ENCODE results near the gene ATCAY. TPM values are rescaled to one million over a fixed set of nuclear protein-coding genes. Genes with fewer than 3 reads are reported as not detected.
"Not testable (repeated sequence)": the region's sequence is repeated elsewhere in the genome, so short reads cannot be mapped to it uniquely, and the experiment has no call there.

The ATCAY gene
- total RNA-seq, 1 experiment from 2014 or later, result 0.44 TPM

DNA sequence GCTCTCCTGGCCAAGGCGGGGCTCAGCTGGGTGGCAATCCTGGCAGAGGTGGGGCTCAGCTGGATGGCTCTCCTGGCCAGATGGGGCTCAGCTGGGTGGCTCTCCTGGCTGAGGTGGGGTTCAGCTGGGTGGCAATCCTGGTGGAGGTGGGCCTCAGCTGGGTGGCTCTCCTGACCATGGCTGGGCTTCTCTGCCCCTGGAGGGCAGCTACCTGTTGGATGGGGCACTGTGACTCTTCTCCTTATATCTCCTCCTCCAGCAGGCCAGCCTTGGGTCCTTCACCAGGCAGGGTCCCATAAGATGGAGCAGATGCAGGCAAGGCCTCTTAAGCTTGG is 28.3 kb upstream of the ATCAY start:
- no peak for DNase-seq (ENCODE audit: low spot score)
- in situ Hi-C loops (cut with HindIII; ENCODE audit: low sequenced_read_pairs), result loop anchor here (25.0 kb wide), 1 partner anchor 360 kb away; no protein-coding TSS in a partner anchor

DNA sequence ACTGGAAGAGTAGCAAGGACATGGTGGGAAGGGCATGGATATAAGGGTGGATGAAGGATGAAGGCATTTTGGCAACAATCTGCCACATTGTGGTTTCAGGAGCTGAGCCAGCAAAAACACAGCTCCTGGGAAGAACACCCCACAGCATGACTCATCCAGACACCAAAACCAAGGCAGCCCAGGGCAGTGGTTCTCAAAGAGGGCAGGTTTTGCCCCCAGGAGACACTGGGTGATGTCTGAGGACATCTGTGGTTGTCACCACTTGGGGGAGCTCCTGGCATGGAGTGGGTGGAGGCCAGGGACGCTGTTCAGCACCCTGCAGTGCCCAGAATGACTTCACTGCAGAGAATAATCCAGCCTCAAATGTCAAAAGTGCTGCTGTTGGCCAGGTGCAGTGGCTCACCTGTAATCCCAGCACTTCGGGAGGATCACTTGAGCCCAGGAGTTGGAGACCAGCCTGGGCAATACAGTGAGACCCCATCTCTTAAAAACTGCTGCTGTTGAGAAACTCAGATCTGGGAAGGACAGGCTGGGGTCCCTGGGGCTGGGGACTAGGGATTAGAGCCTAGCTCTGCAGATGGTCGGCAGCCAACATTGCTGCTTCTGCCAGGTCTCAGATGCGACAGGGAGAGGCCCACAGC is 27.8 kb upstream of the ATCAY start:
- DNase-seq (ENCODE audit: low spot score), result no peak
- in situ Hi-C loops (cut with HindIII; ENCODE audit: low sequenced_read_pairs), result loop anchor here (25.0 kb wide), 1 partner anchor 360 kb away; no protein-coding TSS in a partner anchor

DNA sequence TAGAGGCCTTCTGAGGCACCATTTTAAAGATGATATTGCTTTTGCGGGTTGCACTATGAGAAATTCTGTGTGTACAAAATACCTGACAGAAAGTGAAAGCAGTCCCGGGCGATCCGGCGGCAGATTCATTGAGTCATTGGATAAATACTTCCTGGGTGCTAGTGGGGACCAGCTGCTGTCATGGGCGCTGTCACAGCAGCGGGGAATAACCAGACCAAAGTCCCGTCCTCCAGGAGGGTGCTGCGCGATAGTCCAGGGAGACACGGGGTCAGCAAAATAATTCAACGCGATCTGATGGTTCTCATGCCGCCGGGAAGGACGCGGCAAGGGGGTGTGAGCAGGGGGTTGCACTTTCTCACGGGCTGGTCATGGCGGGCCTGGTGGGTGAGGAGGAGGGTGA is 25.2 kb upstream of the ATCAY start:
- in situ Hi-C loops (cut with HindIII; ENCODE audit: low sequenced_read_pairs), result loop anchor here (25.0 kb wide), 1 partner anchor 357 kb away; no protein-coding TSS in a partner anchor

DNA sequence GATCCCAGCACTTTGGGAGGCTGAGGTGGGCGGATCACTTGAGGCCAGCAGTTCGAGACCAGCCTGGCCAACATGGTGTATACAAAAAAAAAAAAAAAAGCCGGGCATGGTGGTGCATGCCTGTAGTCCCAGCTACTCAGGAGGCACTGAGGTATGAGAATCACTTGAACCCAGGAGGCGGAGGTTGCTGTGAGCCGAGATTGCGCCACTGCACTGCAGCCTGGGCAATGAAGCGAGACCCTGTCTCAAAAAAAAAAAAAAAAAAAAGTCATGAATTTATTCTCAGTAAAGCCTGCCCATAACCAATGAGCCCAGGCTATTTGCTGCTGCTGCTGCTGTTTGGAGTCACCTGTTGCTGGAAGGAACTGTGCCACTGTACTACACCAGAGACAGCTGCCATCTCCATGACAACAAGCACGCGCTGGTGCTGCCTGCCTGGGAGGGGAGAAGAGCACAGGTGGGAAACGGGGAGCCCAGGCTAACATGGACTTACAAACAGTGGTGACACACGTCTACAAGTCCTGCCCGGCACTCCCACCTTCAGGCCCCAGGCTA is 23.0 kb upstream of the ATCAY start:
- DNase-seq (ENCODE audit: low spot score), result no peak
- in situ Hi-C loops (cut with HindIII; ENCODE audit: low sequenced_read_pairs), result loop anchor here (25.0 kb wide), 1 partner anchor 355 kb away; no protein-coding TSS in a partner anchor

More for the DNA sequence above, 25.2 kb upstream of the ATCAY start:
- DNase-seq (ENCODE audit: low spot score), result no peak

DNA sequence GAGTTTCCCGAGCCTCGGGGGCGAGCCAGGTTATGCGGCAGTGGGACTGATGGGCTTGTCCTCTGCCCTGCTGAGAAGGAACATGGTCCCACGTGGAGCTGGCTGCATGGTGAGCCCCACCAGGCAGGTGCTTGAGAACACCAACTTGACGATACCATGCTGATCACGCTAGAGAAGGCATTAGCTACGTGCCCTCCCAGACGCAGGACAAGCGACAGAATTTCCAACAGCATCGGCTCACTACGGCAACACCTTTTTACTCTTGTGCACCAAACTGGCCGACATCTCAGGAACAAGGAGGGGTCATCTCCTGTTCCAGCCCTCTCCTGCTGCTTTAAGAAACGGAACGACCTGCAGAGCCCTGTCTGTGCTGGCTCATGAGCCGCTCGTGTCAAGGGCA is 20.0 kb upstream of the ATCAY start:
- no peak for DNase-seq (ENCODE audit: low spot score)
- in situ Hi-C loops (cut with HindIII; ENCODE audit: low sequenced_read_pairs), result loop anchor here (25.0 kb wide), 1 partner anchor 352 kb away; no protein-coding TSS in a partner anchor

DNA sequence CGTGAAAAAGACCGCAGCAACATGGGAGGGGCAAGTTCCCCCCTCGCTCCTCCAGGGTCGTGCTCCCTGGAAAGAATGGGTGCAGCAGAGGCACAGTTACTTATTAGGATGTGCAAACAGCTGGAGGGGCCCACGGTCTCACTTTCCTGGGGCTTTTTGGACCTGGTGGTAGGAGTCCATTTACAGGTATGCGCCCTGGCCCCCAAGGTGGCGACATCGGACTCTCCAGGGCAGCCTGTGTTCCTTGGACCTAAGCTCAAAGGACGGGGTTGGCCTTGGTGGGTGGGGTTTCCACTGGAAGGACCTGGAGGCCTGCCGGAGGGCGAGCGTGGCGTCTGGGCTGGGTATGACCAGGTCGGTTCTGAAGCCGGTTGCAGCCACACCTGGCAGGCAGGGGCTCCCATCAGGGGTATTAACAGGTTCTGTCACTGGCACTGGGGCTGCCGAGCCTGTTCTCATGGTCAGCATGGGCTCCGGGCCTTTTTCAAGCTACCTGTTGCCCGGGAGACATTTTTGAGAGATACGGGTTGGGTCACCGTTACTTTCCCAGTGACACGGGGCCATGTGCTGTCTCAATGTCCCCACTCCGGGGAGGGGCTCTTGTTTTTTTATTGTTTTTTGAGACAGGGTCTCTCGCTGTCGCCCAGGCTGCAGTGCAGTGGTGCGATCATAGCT is 17.5 kb upstream of the ATCAY start:
- in situ Hi-C loops (cut with HindIII; ENCODE audit: low sequenced_read_pairs), result loop anchor here (25.0 kb wide), 1 partner anchor 349 kb away; no protein-coding TSS in a partner anchor
- DNase-seq (ENCODE audit: low spot score), result no peak

DNA sequence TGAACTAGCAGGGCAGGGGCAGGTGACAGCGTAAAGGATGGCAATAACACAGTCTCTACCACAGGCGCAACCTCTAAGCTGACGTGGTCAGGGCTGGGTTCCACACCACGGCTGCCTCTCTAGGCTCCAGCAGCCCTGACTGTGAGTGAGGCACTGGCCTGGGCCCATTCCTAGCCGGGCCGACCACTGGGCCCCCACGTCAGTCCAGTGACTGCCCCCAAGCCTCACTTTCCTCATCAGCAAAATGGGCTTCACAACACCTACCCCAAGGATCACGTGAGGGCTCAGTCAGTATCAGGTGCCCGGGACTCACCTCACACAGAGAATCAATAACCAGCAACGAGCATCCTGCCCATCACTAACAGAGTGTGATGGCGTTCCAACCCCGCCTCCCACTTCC is 16.8 kb upstream of the ATCAY start:
- no peak for DNase-seq (ENCODE audit: low spot score)
- in situ Hi-C loops (cut with HindIII; ENCODE audit: low sequenced_read_pairs), result loop anchor here (25.0 kb wide), 1 partner anchor 349 kb away; no protein-coding TSS in a partner anchor

DNA sequence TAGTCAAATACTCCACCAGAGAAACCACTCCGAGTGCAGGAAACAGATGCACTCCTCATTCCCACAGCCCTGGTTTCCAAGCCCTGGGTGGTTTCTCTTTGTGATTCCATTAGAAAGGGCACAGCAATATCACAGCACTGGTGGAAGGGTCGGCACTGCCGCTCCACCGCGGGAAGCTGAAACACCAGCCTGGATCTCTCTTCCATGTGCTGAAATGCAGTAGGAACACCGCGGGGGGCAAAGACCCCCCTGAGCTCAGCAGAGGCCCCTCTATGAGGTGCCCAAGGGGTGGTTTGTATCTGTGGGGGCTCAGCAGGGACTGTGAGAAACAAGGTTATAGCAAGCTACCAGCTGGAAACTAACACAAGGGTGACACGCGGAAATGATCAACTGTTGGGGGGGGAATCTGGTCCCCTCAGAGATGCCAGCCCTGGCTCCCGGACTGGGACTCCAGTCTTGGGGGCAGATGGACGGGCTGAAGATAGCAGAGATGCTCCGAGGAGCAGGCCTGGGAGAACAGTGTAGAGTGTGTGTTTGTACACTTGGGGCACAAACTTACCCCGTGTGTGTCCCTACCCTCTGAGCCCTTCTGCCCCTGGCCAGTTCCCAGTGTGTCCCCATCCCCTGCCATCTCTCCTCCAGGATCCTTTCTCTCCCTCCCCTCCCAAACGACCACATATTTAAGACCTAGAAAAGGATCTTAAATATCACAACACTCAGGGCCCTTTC is 13.4 kb upstream of the ATCAY start:
- in situ Hi-C loops (cut with HindIII; ENCODE audit: low sequenced_read_pairs), result loop anchor here (25.0 kb wide), 1 partner anchor 345 kb away; no protein-coding TSS in a partner anchor
- DNase-seq (ENCODE audit: low spot score), result peak; percentile 26

DNA sequence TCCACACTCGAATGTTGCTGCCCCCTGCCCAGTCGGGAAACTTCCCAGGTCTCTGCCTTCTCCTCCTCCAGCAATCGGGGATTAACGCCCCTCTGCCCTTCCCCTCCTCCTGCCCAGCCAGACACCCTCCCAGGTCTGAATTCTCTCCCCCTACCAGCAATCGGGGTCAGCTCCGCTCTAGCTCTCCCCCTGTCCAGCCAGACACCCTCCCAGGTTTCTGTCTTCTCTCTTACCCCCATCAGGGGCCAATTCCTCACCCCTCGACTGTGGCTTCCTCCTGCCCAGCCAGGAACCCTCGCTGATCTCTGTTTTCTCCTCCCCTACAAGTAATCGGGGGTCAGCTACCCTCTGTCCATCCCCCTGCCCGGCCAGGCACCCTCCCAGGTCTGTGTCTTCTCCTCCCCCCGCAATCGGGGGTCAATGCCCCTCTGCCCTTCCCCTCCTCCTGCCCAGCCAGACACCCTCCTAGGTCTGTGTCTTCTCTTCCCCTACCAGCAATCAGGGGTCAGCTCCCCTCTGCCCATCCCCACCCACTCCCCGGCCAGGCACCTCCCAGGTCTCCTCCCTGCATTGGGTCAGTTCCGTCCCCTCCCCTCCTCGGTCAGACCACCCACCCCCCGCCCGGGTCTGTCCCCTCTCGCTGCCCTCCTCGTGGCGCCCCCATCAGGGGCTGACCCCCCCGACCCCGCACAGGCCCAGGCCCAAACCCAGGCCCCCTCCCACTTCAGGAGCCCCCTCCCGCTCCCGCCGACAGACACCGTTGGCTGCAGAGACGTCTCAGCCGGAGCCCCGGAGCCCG is 12.3 kb upstream of the ATCAY start:
- in situ Hi-C loops (cut with HindIII; ENCODE audit: low sequenced_read_pairs), result loop anchor here (25.0 kb wide), 1 partner anchor 344 kb away; no protein-coding TSS in a partner anchor
- DNase-seq (ENCODE audit: low spot score), result no peak

DNA sequence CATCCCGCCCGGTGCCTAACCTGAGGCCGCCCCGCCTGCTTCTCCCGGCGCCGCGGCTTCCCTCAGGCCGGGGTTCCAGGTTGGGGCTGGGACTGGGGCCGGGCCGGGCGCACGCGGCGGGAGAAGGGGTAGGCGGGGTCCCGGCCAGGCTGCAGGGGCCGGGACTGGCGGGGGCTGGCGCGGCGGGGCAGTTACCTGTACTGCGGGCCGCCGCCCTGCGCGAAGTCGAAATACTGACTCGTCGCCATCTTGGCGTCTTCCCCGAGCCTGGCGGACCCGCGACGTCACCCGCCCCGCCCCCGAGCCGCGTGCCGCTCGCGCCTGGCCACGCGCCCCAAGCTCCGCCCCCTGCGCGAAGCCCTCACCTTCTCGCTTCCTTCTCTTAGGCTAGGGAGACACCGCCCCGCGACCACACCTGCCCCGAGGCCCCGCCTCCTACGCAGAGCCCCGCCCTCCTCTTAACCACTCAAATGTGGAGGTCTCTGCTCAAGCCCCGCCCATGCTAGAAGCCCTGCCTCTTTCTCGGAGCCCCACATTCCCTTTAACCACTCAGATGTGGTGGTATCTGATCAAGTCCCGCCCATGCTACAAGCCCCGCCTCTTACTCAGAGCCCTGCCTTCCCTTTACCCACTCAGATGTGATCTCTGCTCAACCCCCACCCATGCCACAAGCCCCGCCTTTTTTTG is 11.6 kb upstream of the ATCAY start, which contains the start of gene ZFR2:
Gene ZFR2 (minus strand): TSS at position 269 of the 687 bp plus-strand sequence. CDS start 21 bp downstream, at position 248.
- DNase-seq (ENCODE audit: low spot score), result peak; percentile 27
- in situ Hi-C loops (cut with HindIII; ENCODE audit: low sequenced_read_pairs), result loop anchor here (25.0 kb wide), 1 partner anchor 343 kb away; no protein-coding TSS in a partner anchor

DNA sequence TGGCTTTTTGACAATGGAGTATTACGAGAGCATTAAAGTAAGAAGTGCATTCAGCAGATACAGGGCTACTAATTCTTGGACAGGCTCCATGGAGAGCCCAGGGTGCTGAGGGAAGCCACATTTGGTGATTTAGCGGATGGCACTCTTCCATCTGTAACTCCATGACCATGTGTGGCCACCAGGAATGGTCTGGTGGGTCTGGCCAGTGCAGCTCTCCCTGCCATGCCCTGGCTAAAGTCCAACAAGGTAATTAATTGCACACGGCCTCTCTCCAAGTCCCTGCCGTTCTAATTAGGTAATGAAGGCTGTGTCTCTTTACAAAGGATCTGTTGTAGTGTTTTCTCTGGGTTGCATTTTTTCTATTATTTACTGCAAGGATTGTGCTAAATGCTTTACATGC is 7.3 kb upstream of the ATCAY start:
- in situ Hi-C loops (cut with HindIII; ENCODE audit: low sequenced_read_pairs), result loop anchor here (25.0 kb wide), 1 partner anchor 339 kb away; no protein-coding TSS in a partner anchor
- peak; percentile 88 for DNase-seq (ENCODE audit: low spot score)

DNA sequence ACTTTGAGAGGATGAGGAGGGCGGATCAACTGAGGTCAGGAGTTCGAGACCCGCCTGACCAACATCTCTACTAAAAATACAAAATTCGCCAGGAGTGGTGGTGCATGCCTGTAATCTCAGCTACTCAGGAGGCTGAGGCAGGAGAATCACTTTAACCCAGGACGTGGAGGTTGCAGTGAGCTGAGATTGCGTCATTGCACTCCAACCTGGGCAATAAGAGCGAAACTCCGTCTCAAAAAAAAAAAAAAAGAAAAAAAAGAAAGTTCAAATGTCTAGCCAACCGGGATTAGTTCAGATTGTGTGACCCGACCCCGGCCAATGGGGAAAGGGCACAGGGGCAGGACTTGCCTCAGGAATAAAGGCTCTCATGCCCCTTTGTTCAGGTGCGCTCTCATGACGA is 5.8 kb upstream of the ATCAY start:
- DNase-seq (ENCODE audit: low spot score), result not testable (repeated sequence)
- in situ Hi-C loops (cut with HindIII; ENCODE audit: low sequenced_read_pairs), result loop anchor here (25.0 kb wide), 1 partner anchor 338 kb away; no protein-coding TSS in a partner anchor

DNA sequence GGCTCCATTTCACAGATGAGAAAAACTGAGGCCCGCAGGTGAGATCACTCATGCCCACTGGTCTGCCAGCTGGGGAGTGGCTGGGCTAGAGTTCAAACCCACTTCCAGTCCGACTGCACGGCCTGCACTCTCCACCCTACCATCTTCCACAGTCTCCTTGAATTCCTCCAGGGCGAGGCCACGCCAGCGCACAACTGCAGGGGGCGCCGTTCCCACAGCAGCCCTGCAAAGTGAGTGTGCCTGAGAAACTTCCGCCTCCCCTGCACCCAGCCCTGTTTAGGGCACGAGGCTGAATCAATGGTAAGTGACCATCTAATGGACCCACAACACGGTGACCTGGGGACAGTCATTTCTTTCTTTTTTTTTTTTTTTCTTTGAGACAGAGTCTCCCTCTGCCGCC is 829 bp upstream of the ATCAY start:
- in situ Hi-C loops (cut with HindIII; ENCODE audit: low sequenced_read_pairs), result no loop called here
- DNase-seq (ENCODE audit: low spot score), result no peak

DNA sequence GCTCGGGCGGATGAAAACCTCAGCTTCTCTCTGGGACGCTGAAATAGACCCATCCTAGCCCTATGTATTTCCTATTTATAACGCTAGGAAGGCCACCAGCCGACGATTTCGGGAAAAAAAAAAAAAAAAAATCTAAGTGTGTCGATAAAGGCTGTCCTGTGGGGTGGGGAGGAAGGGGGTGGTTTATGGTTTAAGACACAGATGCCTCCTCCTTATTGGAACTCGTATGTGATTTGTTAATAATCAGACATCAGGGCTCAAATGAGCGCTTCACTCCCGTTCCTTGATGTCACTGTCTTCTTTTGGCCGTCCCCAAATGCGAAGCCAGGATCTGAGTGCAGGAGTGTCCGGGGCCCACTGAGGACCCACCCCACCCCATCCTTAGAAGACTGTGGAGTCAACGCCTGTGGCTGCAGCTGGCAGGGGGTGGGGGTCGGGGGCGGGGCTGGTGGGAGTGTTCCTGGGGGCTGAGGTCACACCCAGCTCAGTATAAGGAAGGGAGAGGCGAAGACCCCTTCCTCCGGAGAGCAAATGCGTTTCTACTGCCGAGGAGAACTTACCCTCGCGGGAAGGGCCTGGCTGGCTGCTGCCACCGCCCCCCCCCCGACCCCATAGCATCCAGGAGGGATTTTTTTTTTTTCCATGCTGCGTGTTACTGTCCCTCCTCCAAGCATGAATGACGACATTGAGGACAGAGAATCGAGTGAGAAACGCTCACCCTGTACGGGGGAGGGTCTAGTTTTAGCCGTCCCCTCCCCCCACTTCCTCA is 971 bp downstream of the ATCAY start:
- DNase-seq (ENCODE audit: low spot score), result peak; percentile 31
- in situ Hi-C loops (cut with HindIII; ENCODE audit: low sequenced_read_pairs), result no loop called here

DNA sequence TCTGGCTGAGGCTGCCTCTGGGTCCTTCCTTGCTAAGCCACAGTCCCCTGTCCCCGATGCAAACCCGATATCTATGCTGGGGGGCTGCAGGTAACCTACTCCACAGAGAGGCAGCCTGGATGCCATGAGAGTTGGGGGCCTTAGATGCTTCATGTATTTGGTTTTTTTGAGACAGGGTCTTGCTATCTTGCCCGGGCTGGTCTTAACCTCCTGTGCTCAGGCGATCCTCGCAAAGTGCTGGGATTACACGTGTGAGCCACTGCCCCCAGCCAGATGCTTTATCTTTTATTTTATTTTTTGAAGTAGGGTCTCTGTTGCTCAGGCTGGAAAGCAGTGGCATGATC is 1.5 kb downstream of the ATCAY start:
- DNase-seq (ENCODE audit: low spot score), result no peak
- in situ Hi-C loops (cut with HindIII; ENCODE audit: low sequenced_read_pairs), result no loop called here

DNA sequence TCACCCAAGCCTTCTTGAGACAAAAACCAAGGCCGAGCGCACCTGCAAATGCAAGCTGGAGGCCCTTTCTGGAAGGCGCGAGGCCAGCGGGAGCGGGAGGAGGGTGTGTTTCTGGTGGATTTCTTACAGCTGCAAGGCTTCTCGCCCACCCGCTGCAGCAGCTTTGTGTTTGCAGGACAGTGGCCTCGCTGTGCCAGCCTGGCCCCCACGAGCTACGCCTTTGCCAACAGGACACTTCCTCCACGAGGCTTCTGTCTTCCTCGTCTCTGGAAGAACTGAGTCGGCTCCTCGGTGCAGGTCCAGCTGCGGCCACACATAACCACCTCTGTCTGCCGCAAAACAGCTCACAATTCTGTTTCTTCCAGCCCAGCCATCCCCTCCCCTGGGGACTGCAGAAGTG is 10.1 kb downstream of the ATCAY start:
- DNase-seq (ENCODE audit: low spot score), result no peak
- in situ Hi-C loops (cut with HindIII; ENCODE audit: low sequenced_read_pairs), result no loop called here

DNA sequence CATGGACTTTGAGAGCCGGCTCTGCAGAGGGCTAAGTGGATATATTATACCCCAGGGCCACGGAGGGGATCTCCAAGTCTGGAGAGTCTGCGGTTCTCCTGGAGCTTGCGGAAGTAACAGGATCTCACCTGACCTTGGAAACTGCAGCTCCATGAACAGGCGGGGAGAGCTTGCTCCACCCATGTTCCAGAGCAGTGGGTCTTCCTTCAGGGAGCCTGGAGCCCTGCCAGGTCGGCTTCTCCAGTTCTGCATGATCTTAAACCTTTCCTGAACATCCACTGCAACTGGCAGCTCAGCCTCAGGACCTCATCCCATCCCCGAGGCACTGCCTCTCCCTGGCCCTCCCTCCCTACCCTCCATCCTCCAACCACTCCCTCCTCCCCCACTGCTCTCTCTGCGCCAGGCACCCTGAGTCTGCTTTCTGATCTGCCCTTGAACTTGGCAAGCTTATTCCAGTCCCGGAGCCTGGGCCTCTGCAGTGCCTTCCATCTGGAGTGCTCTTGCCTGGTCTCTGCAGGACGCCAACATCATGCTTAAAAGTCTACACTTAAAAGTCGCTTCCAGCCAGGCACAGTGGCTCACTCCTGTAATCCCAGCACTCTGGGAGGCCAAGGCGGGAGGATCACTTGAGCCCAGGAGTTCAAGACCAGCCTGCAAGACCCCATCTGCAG is 13.2 kb downstream of the ATCAY start:
- peak; percentile 7 for DNase-seq (ENCODE audit: low spot score)
- in situ Hi-C loops (cut with HindIII; ENCODE audit: low sequenced_read_pairs), result no loop called here
